Neural cell (in vitro differentiated cells): ENCODE data around the gene CFDP1. TPM values are rescaled to one million over a fixed set of nuclear protein-coding genes. Genes with fewer than 3 reads are reported as not detected.

Experiments used
- H2AFZ ChIP-seq: fragments of 200-600, 300-800 bp; sonication (generic), shearing (Covaris generic); 2 replicates; pipeline ENCODE4 v1.6.0; 2014; ENCODE audit warnings: low read depth, mild to moderate bottlenecking, antibody characterized with exemption, low read length, moderate library complexity
- H3F3A ChIP-seq: fragments of 200-600 bp; shearing (Covaris generic); 2 replicates; pipeline ENCODE4 v1.6.1; 2016; ENCODE audit warnings: mild to moderate bottlenecking, moderate library complexity, mixed read lengths, antibody characterized with exemption, low read length; ENCODE audit not compliant: insufficient read depth, poor library complexity, severe bottlenecking
- H3K27ac ChIP-seq: fragments of 200-600, 300-800 bp; sonication (generic), shearing (Covaris generic); 2 replicates; pipeline ENCODE4 v1.5.1; 2014; ENCODE audit warnings: mild to moderate bottlenecking, low read length, moderate library complexity
- H3K27me3 ChIP-seq: fragments of 300-800, 200-600 bp; sonication (generic), shearing (Covaris generic); 2 replicates; pipeline ENCODE4 v1.6.0; 2014; ENCODE audit warnings: mild to moderate bottlenecking, low read depth, low read length, moderate library complexity; ENCODE audit not compliant: insufficient read depth
- H3K36me3 ChIP-seq: fragments of 300-800, 200-600 bp; sonication (generic), shearing (Covaris generic); 2 replicates; pipeline ENCODE4 v1.5.1; 2014; ENCODE audit warnings: mild to moderate bottlenecking, antibody characterized with exemption, low read length, moderate library complexity; ENCODE audit not compliant: insufficient read depth
- H3K4me2 ChIP-seq: fragments of 300-800, 200-600 bp; sonication (generic), shearing (Covaris generic); 2 replicates; pipeline ENCODE4 v1.6.0; 2014; ENCODE audit warnings: mild to moderate bottlenecking, low read length
- H3K4me3 ChIP-seq: fragments of 300-800, 200-600 bp; sonication (generic), shearing (Covaris generic); 2 replicates; pipeline ENCODE4 v1.5.1; 2014; ENCODE audit warnings: mild to moderate bottlenecking, low read length, moderate library complexity
- H3K79me2 ChIP-seq: fragments of 200-600 bp; shearing (Covaris generic); replicated peaks from 2 replicates; pipeline ENCODE4 v1.6.0; 2014; ENCODE audit warnings: mild to moderate bottlenecking, low read length, moderate library complexity; ENCODE audit not compliant: insufficient read depth
- H3K9ac ChIP-seq: fragments of 300-800, 200-600 bp; sonication (generic), shearing (Covaris generic); 2 replicates; pipeline ENCODE4 v1.6.1; 2016; ENCODE audit warnings: mild to moderate bottlenecking, low read length, mixed read lengths
- H3K9me2 ChIP-seq: fragments of 200-600 bp; shearing (Covaris generic); 2 replicates; pipeline ENCODE4 v1.6.1; 2016; ENCODE audit warnings: mild to moderate bottlenecking, low read length, mixed read lengths; ENCODE audit not compliant: insufficient read depth
- H3K9me3 ChIP-seq: fragments of 200-600, 300-800 bp; sonication (generic), shearing (Covaris generic); 2 replicates; pipeline ENCODE4 v1.6.1; 2016; ENCODE audit warnings: mild to moderate bottlenecking, mixed run types, low read length, moderate library complexity, mixed read lengths
- H4K20me1 ChIP-seq: fragments of 200-600 bp; shearing (Covaris generic); 2 replicates; pipeline ENCODE4 v1.6.1; 2016; ENCODE audit warnings: mild to moderate bottlenecking, mixed run types; ENCODE audit not compliant: insufficient read depth
- EP300 ChIP-seq: fragments of 450-650 bp; conservative IDR thresholded peaks from 2 replicates; pipeline ENCODE4 v1.6.1; 2014; ENCODE audit warnings: antibody characterized with exemption, mild to moderate bottlenecking, moderate library complexity; ENCODE audit not compliant: poor library complexity, severe bottlenecking
- EZH2 ChIP-seq: fragments of 200-600, 300-800 bp; shearing (Covaris generic), sonication (generic); IDR thresholded peaks from 2 replicates; pipeline ENCODE4 v1.6.1; 2014; ENCODE audit warnings: antibody characterized with exemption, low read length, borderline replicate concordance, mild to moderate bottlenecking; ENCODE audit not compliant: insufficient read depth, poor library complexity, severe bottlenecking
- MXI1 ChIP-seq: fragments of 450-650 bp; conservative IDR thresholded peaks from 2 replicates; pipeline ENCODE4 v1.6.1; 2014; ENCODE audit warnings: antibody characterized with exemption, mild to moderate bottlenecking; ENCODE audit not compliant: poor library complexity, severe bottlenecking
- POLR2AphosphoS5 ChIP-seq: IDR thresholded peaks from 2 replicates; pipeline ENCODE4 v1.6.1; 2012
- RAD21 ChIP-seq: fragments of 450-650 bp; conservative IDR thresholded peaks from 2 replicates; pipeline ENCODE4 v1.6.1; 2014; ENCODE audit warnings: antibody characterized with exemption, mild to moderate bottlenecking, moderate library complexity
- SMC3 ChIP-seq: fragments of 450-650 bp; conservative IDR thresholded peaks from 2 replicates; pipeline ENCODE4 v1.6.1; 2014; ENCODE audit warnings: antibody characterized with exemption, mild to moderate bottlenecking, moderate library complexity; ENCODE audit not compliant: poor library complexity
- TAF1 ChIP-seq: IDR thresholded peaks from 2 replicates; pipeline ENCODE4 v1.6.1; 2012; ENCODE audit warnings: low read depth
- polyA plus RNA-seq: library from polyadenylated mRNA; depleted of rRNA; stranded (reverse); fragments of >200 nt; gene quantifications from 2 replicates; pipeline ENCODE4 v1.2.3, GENCODE V29; 2014
- TF ChIP-seq, protein P1 (sequence below): IDR thresholded peaks from 2 replicates; pipeline ENCODE4 v1.6.1; 2012; ENCODE audit warnings: borderline replicate concordance
- TF ChIP-seq, protein P2 (sequence below): fragments of 450-650 bp; IDR thresholded peaks from 2 replicates; pipeline ENCODE4 v1.5.1; 2014; ENCODE audit warnings: antibody characterized with exemption, mild to moderate bottlenecking, moderate library complexity; ENCODE audit not compliant: poor library complexity, severe bottlenecking

Gene CFDP1
- polyA plus RNA-seq, 1 donor from 2014 or later: 201 TPM

DNA sequence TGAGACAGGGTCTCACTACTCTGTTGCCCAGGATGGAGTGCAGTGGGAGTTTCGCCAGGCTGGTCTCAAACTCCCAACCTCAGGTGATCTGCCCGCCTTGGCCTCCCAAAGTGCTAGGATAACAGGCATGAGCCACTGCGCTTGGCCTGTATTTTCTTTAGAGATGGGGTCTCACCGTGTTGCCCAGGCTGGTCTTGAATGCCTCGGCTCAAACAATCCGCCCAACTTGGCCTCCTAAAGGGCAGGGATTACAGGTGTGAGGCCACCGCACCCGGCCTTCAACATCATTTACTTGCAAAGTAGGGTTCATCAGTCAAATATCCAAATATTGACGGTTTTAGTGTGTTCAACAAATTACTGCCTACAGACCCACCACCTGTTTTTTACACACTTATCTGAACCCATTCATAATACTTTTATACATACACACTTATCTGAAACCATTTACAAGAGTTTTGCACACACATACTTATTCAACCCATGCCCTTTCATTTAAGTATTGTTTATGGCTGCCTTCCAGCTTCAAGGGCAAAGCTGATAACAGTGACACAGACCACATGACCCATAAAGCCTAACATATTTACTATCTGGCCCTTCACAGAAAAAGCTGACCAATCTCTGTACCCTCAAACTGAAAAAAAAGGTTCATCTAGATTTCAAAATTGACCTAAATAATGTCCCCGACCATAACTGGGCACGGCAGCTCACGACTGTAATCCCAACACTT is 19.3 kb upstream of the CFDP1 start:
- Histone ChIP-seq H3K4me3 (no peak overlapping the region), H3K36me3 (no peaks in the 10 kb centered on the region), H3K9me3 (no peaks in the 10 kb centered on the region), H4K20me1 (no peaks in the 10 kb centered on the region), H3F3A (no peaks in the 10 kb centered on the region), H3K79me2 (peaks cover 17% of the 10 kb centered on the region), H3K4me2 (no peak overlapping the region), H2AFZ (no peak overlapping the region), H3K27me3 (no peaks in the 10 kb centered on the region), H3K9ac (no peak overlapping the region), H3K9me2 (no peaks in the 10 kb centered on the region), H3K27ac (no peak overlapping the region)
- TF ChIP-seq, protein P1, sequence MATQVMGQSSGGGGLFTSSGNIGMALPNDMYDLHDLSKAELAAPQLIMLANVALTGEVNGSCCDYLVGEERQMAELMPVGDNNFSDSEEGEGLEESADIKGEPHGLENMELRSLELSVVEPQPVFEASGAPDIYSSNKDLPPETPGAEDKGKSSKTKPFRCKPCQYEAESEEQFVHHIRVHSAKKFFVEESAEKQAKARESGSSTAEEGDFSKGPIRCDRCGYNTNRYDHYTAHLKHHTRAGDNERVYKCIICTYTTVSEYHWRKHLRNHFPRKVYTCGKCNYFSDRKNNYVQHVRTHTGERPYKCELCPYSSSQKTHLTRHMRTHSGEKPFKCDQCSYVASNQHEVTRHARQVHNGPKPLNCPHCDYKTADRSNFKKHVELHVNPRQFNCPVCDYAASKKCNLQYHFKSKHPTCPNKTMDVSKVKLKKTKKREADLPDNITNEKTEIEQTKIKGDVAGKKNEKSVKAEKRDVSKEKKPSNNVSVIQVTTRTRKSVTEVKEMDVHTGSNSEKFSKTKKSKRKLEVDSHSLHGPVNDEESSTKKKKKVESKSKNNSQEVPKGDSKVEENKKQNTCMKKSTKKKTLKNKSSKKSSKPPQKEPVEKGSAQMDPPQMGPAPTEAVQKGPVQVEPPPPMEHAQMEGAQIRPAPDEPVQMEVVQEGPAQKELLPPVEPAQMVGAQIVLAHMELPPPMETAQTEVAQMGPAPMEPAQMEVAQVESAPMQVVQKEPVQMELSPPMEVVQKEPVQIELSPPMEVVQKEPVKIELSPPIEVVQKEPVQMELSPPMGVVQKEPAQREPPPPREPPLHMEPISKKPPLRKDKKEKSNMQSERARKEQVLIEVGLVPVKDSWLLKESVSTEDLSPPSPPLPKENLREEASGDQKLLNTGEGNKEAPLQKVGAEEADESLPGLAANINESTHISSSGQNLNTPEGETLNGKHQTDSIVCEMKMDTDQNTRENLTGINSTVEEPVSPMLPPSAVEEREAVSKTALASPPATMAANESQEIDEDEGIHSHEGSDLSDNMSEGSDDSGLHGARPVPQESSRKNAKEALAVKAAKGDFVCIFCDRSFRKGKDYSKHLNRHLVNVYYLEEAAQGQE: no peak
- TF ChIP-seq, protein P2, sequence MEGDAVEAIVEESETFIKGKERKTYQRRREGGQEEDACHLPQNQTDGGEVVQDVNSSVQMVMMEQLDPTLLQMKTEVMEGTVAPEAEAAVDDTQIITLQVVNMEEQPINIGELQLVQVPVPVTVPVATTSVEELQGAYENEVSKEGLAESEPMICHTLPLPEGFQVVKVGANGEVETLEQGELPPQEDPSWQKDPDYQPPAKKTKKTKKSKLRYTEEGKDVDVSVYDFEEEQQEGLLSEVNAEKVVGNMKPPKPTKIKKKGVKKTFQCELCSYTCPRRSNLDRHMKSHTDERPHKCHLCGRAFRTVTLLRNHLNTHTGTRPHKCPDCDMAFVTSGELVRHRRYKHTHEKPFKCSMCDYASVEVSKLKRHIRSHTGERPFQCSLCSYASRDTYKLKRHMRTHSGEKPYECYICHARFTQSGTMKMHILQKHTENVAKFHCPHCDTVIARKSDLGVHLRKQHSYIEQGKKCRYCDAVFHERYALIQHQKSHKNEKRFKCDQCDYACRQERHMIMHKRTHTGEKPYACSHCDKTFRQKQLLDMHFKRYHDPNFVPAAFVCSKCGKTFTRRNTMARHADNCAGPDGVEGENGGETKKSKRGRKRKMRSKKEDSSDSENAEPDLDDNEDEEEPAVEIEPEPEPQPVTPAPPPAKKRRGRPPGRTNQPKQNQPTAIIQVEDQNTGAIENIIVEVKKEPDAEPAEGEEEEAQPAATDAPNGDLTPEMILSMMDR: no peak
- TF ChIP-seq RAD21 (no peak), SMC3 (no peak), MXI1 (no peak), TAF1 (no peak), EP300 (no peak), POLR2AphosphoS5 (no peak), EZH2 (no peak)

DNA sequence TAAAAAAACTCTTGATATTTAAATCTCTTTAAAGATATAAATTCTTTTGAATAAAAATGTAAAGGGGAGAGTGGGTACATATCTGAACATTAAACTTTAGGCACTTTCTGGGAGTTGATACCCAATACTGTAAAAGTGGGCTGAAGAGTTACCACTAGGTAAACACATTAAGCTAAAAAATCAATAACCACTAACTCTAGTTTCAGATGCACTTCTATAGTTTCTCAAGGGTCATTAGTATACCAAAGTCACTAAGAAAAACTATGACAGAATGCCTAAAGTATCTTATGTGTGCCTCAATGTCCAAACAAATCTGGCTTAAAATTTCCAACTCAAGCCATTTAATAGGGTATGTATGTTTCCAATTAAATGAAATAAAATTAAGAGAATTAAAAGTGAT is 13.1 kb upstream of the CFDP1 start:
- H3K9ac ChIP-seq: no peak overlapping the region
- no peak overlapping the region for H3K4me3 ChIP-seq
- H3K36me3 ChIP-seq: no peaks in the 10 kb centered on the region
- no peaks in the 10 kb centered on the region for H3K9me2 ChIP-seq
- H3K9me3 ChIP-seq: no peaks in the 10 kb centered on the region
- H3K79me2 ChIP-seq: no peaks in the 10 kb centered on the region
- no peaks in the 10 kb centered on the region for H3F3A ChIP-seq
- no peak overlapping the region for H3K4me2 ChIP-seq
- TF ChIP-seq EZH2 (no peak), RAD21 (no peak), TAF1 (no peak), MXI1 (no peak), POLR2AphosphoS5 (no peak), EP300 (no peak), SMC3 (no peak)
- TF ChIP-seq, protein P2: no peak
- TF ChIP-seq, protein P1: no peak
- no peaks in the 10 kb centered on the region for H3K27me3 ChIP-seq
- no peak overlapping the region for H3K27ac ChIP-seq
- no peak overlapping the region for H2AFZ ChIP-seq
- H4K20me1 ChIP-seq: no peaks in the 10 kb centered on the region
